ENCODE measurements around the gene SNX14.

DNA sequence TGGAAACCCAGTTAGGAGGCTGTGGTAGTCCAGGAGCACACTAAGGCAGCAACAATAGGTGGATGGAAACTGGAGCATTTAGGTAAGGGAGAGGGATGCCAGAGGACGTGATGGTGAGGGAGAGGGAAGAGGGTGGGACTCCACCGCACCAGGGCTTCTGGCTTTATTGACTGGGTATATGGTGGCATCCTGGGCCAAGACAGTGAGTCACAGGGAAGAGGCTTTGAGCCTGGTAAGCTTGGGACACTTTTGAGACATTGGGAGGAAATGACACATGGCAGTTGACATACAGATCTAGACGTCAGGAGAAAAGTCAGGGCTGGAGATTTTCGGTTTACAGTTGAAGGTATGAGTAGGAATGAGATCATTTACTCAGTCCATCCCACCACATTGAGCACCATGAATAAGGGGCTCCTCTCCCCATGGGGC, 128.9 kb downstream of the SNX14 start:
- TF ChIP-seq ZNF24 (IDR thresholded peaks at IDR 0.05) (no peak), CBX2 (IDR thresholded peaks at IDR 0.05; ENCODE audit: low read depth, low read length) (no peak), CBX2 (CRISPR knock-in tag; IDR thresholded peaks at IDR 0.05; ENCODE audit: low read depth) (no peak), ZNF207 (IDR thresholded peaks at IDR 0.05; ENCODE audit: borderline replicate concordance) (no peak), KLF12 (CRISPR knock-in tag; IDR thresholded peaks at IDR 0.05; ENCODE audit: borderline replicate concordance) (no peak), ZBTB49 (CRISPR knock-in tag; IDR thresholded peaks at IDR 0.05; ENCODE audit: borderline replicate concordance) (no peak)
- TF ChIP-seq, protein P1, sequence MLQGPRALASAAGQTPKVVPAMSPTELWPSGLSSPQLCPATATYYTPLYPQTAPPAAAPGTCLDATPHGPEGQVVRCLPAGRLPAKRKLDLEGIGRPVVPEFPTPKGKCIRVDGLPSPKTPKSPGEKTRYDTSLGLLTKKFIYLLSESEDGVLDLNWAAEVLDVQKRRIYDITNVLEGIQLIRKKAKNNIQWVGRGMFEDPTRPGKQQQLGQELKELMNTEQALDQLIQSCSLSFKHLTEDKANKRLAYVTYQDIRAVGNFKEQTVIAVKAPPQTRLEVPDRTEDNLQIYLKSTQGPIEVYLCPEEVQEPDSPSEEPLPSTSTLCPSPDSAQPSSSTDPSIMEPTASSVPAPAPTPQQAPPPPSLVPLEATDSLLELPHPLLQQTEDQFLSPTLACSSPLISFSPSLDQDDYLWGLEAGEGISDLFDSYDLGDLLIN (CRISPR knock-in tag; IDR thresholded peaks at IDR 0.05; ENCODE audit: borderline replicate concordance), result no peak
- TF ChIP-seq, protein P2, sequence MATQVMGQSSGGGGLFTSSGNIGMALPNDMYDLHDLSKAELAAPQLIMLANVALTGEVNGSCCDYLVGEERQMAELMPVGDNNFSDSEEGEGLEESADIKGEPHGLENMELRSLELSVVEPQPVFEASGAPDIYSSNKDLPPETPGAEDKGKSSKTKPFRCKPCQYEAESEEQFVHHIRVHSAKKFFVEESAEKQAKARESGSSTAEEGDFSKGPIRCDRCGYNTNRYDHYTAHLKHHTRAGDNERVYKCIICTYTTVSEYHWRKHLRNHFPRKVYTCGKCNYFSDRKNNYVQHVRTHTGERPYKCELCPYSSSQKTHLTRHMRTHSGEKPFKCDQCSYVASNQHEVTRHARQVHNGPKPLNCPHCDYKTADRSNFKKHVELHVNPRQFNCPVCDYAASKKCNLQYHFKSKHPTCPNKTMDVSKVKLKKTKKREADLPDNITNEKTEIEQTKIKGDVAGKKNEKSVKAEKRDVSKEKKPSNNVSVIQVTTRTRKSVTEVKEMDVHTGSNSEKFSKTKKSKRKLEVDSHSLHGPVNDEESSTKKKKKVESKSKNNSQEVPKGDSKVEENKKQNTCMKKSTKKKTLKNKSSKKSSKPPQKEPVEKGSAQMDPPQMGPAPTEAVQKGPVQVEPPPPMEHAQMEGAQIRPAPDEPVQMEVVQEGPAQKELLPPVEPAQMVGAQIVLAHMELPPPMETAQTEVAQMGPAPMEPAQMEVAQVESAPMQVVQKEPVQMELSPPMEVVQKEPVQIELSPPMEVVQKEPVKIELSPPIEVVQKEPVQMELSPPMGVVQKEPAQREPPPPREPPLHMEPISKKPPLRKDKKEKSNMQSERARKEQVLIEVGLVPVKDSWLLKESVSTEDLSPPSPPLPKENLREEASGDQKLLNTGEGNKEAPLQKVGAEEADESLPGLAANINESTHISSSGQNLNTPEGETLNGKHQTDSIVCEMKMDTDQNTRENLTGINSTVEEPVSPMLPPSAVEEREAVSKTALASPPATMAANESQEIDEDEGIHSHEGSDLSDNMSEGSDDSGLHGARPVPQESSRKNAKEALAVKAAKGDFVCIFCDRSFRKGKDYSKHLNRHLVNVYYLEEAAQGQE (IDR thresholded peaks at IDR 0.05; ENCODE audit: borderline replicate concordance in 1 of 2, low read depth in 1 of 2, low read length in 2 of 2), result no peak
- TF ChIP-seq, protein P3, sequence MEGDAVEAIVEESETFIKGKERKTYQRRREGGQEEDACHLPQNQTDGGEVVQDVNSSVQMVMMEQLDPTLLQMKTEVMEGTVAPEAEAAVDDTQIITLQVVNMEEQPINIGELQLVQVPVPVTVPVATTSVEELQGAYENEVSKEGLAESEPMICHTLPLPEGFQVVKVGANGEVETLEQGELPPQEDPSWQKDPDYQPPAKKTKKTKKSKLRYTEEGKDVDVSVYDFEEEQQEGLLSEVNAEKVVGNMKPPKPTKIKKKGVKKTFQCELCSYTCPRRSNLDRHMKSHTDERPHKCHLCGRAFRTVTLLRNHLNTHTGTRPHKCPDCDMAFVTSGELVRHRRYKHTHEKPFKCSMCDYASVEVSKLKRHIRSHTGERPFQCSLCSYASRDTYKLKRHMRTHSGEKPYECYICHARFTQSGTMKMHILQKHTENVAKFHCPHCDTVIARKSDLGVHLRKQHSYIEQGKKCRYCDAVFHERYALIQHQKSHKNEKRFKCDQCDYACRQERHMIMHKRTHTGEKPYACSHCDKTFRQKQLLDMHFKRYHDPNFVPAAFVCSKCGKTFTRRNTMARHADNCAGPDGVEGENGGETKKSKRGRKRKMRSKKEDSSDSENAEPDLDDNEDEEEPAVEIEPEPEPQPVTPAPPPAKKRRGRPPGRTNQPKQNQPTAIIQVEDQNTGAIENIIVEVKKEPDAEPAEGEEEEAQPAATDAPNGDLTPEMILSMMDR (CRISPR knock-in tag; IDR thresholded peaks at IDR 0.05), result no peak
- TF ChIP-seq, protein P4, sequence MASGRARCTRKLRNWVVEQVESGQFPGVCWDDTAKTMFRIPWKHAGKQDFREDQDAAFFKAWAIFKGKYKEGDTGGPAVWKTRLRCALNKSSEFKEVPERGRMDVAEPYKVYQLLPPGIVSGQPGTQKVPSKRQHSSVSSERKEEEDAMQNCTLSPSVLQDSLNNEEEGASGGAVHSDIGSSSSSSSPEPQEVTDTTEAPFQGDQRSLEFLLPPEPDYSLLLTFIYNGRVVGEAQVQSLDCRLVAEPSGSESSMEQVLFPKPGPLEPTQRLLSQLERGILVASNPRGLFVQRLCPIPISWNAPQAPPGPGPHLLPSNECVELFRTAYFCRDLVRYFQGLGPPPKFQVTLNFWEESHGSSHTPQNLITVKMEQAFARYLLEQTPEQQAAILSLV (CRISPR knock-in tag; IDR thresholded peaks at IDR 0.05; ENCODE audit: borderline replicate concordance), result no peak

Data from HepG2 (cell line).